ENCODE results near the gene SFI1.
A peak's percentile ranks its signal among the peaks of the same experiment; 100 is the strongest.

Gene SFI1

DNA sequence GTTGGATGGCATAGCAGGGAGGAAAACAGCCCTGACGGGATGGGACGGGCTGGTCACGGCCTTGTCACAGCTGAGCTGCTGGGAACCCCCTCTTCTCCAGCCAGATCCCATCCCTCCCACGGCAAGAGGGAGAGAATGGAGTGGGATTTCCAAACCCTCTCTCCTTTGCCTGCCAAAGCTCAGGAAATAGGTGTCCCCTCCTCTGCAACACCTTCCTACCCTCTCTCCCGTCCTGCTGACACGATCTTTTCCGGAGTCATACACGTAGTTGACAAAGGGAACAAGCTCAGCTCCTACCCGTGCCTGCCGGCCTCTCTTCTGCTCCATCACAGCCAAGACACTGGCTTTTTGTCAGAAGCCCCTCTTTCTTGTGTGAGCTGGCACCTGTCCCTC is 117.6 kb downstream of the SFI1 start:
- no peak for DNase-seq (ENCODE audit: low spot score)
- in situ Hi-C loops (cut with MboI; ENCODE audit: low pct_unique_long_range_greater_than_20kb, low sequenced_read_pairs, unreplicated experiment), result no loop called here
- TF ChIP-seq, protein P1, sequence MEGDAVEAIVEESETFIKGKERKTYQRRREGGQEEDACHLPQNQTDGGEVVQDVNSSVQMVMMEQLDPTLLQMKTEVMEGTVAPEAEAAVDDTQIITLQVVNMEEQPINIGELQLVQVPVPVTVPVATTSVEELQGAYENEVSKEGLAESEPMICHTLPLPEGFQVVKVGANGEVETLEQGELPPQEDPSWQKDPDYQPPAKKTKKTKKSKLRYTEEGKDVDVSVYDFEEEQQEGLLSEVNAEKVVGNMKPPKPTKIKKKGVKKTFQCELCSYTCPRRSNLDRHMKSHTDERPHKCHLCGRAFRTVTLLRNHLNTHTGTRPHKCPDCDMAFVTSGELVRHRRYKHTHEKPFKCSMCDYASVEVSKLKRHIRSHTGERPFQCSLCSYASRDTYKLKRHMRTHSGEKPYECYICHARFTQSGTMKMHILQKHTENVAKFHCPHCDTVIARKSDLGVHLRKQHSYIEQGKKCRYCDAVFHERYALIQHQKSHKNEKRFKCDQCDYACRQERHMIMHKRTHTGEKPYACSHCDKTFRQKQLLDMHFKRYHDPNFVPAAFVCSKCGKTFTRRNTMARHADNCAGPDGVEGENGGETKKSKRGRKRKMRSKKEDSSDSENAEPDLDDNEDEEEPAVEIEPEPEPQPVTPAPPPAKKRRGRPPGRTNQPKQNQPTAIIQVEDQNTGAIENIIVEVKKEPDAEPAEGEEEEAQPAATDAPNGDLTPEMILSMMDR (IDR thresholded peaks at IDR 0.05; ENCODE audit: extremely low read depth, insufficient read depth, missing control alignments), result no peak

DNA sequence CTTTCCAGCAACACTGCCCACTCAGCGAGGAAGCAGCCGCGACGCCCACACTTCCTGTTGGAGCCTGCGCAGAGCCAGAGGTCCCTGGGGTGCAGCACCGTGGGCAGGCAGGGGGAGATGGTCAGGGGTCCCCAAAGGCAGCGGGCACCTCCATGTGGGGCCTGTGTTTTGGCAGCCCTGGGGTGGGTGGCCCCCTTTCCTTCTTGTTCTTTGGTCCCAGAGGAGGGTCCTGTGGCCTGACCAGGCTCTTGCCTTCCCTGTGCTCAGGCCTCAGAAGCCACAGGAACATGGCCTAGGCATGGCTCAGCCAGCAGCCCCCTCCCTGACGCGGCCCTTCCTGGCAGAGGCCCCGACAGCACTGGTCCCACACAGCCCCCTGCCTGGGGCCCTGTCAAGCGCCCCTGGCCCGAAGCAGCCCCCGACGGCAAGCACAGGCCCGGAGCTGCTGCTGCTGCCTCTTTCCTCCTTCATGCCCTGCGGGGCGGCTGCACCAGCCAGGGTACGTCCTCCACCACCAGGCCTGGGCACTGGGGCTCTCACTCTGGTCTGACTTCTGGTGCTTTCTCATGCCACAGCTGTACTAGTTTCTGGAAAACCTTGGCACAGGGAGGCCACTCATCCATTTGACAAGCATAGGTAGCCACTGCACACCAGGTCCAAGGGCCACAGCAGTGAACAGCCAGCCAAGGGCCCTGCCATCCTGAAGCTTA is 118.6 kb downstream of the SFI1 start:
- DNase-seq (ENCODE audit: low spot score), result no peak
- in situ Hi-C loops (cut with MboI; ENCODE audit: low pct_unique_long_range_greater_than_20kb, low sequenced_read_pairs, unreplicated experiment), result no loop called here
- TF ChIP-seq, protein P1 (IDR thresholded peaks at IDR 0.05; ENCODE audit: extremely low read depth, insufficient read depth, missing control alignments), result no peak

DNA sequence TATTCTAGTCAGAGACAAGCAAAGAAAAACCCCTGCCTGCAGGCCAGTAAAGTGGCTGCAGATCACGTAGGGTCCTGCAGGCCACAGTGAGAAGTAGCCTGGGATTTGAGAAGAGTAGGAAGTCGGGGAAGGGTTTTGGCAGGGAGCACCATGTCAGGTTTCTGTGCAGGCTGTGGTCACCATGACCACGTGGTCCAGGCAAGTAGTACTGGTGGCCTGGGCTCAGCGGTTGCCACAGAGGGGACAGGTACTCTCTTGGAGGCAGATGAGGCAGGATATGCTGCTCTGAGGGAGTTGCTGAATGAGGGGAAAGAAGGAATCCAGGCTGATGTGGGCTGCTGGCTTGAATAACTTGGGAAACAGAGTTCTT is 119.1 kb downstream of the SFI1 start:
- DNase-seq (ENCODE audit: low spot score), result no peak
- TF ChIP-seq, protein P1 (IDR thresholded peaks at IDR 0.05; ENCODE audit: extremely low read depth, insufficient read depth, missing control alignments), result no peak
- in situ Hi-C loops (cut with MboI; ENCODE audit: low pct_unique_long_range_greater_than_20kb, low sequenced_read_pairs, unreplicated experiment), result no loop called here

DNA sequence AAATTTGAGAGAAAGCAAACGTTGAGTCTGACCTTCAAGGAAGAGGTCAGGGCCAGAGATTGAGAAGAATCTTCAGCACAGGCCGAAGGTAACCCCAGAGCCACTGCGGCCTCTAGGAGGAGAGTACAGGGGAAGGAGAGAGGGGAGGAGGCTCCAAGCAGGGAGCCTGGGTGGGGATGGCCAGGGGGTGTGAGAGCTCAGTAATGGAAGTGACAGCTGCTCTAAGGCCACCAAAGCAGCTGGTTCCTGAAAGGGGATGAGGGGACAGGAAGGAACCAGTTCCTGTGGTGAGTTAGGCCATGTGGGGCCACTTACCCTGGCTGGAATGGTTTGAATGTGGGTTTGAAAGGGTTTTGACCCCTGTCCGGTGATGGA is 119.6 kb downstream of the SFI1 start:
- DNase-seq (ENCODE audit: low spot score), result no peak
- TF ChIP-seq, protein P1 (IDR thresholded peaks at IDR 0.05; ENCODE audit: extremely low read depth, insufficient read depth, missing control alignments), result no peak
- in situ Hi-C loops (cut with MboI; ENCODE audit: low pct_unique_long_range_greater_than_20kb, low sequenced_read_pairs, unreplicated experiment), result no loop called here

DNA sequence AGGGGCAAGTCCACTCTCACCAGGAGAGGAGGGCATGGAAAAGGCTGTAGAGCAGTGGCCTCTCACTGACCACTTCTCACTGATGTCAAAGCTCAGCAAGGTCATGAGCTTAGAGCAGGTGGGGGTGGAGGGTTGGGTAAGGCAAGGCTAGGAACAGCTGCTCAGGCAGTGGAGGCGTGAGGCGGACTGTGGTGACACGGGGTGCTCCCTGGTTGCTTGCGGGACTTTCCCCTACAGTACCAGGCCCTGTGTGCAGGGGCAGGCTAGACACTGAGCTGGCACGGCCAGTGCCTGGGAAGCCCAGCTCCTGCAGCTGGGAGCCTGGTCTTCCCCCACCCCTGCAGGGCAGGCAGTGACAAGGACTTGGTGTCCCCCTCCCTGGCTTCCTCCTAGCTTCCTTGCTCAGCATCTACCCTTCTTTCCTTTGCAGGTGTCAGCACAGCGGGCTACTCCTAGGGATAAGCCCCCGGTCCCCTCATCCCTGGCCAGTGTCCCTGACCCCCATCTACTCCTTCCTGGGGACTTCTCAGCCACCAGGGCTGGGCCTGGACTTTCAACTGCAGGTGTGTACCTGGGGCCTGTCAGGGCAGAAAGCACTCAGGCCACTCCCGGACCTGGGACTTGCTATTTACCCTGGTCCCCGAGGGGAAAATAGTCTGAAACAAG is 120.1 kb downstream of the SFI1 start:
- TF ChIP-seq, protein P1 (IDR thresholded peaks at IDR 0.05; ENCODE audit: extremely low read depth, insufficient read depth, missing control alignments), result no peak
- DNase-seq (ENCODE audit: low spot score), result peak; percentile 81
- in situ Hi-C loops (cut with MboI; ENCODE audit: low pct_unique_long_range_greater_than_20kb, low sequenced_read_pairs, unreplicated experiment), result no loop called here

DNA sequence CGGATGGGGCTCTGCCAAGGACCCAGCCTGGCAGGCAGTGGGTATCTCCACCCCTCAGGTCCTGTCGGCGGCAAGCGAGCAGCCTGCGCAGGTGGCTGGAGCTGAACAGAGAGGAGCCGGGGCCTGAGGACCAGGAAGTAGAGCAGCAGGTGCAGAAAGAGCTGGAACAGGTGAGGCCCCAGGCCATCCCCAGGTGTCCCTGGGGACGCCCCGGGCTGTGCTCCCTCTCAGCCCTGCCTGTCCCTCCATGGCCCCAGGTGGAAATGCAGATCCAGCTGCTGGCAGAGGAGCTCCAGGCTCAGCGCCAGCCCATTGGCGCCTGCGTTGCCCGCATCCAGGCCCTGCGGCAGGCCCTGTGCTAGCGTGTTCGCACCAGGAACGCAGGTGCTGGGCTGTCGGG is 121.7 kb downstream of the SFI1 start:
- in situ Hi-C loops (cut with MboI; ENCODE audit: low pct_unique_long_range_greater_than_20kb, low sequenced_read_pairs, unreplicated experiment), result no loop called here
- no peak for DNase-seq (ENCODE audit: low spot score)

More for the DNA sequence above, 121.7 kb downstream of the SFI1 start:
- TF ChIP-seq, protein P1 (IDR thresholded peaks at IDR 0.05; ENCODE audit: extremely low read depth, insufficient read depth, missing control alignments), result no peak

Measured in GM13977 (cell line).